ENCODE data around the gene DSE. TPM values are rescaled to one million over a fixed set of nuclear protein-coding genes. Genes with fewer than 3 reads are reported as not detected.

DSE gene
- polyA plus RNA-seq, 1 donor from 2014 or later: 15.0 TPM

DNA sequence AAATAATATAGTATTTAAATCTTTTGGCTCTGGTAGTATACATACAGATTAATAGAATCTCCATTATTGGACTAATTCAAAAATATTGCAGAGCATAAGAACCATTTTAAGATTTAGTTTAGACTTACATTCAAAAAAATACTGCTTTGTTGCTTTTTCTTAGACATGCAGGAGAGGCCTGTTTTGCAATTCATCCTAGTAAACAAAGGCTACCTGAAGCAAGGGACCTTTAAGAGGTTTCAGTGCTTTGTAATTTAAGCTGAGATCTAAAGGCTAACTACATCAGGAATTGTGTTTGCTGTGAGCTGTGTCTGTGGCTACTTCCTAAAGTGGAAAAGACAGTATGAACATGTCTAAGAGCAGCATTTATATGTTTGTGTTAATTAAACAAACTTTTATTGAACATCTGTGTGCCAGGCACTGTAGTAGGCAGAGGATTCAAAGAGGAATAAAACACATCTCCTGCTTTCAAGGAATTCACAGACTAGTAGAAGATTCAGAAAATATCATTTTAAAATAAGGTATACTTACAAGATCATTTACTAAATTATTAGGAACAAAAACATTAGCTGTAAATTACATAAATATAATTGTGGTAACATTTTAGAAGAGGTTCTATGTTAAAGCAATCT, 61.3 kb downstream of the DSE start:
- H3K27me3 ChIP-seq (ENCODE audit: insufficient read depth, low read depth, low read length): no peaks in the 10 kb centered on the region
- H3K4me2 ChIP-seq (ENCODE audit: low read length): no peak overlapping the region
- no peak overlapping the region for H3K9ac ChIP-seq (ENCODE audit: low read length)
- no peaks in the 10 kb centered on the region for H3K36me3 ChIP-seq (ENCODE audit: insufficient read depth, low read length)
- TF ChIP-seq EP300 (conservative IDR thresholded peaks at IDR 0.05; ENCODE audit: poor library complexity, severe bottlenecking): no peak
- no peak for TF ChIP-seq MXI1 (conservative IDR thresholded peaks at IDR 0.05; ENCODE audit: poor library complexity, severe bottlenecking)
- TF ChIP-seq SMC3 (conservative IDR thresholded peaks at IDR 0.05; ENCODE audit: poor library complexity): no peak
- no peak for TF ChIP-seq EZH2 (IDR thresholded peaks at IDR 0.05; ENCODE audit: borderline replicate concordance, insufficient read depth, low read length, poor library complexity, severe bottlenecking)
- TF ChIP-seq TAF1 (IDR thresholded peaks at IDR 0.05; ENCODE audit: low read depth): no peak
- TF ChIP-seq POLR2AphosphoS5 (IDR thresholded peaks at IDR 0.05): no peak
- H3K9me2 ChIP-seq (ENCODE audit: insufficient read depth, low read length): no peaks in the 10 kb centered on the region
- H2AFZ ChIP-seq (ENCODE audit: low read depth, low read length): no peak overlapping the region
- no peaks in the 10 kb centered on the region for H3K79me2 ChIP-seq (replicated peaks; ENCODE audit: insufficient read depth, low read length)
- H3K9me3 ChIP-seq (ENCODE audit: low read length): no peaks in the 10 kb centered on the region
- H4K20me1 ChIP-seq (ENCODE audit: insufficient read depth): no peaks in the 10 kb centered on the region
- H3F3A ChIP-seq (ENCODE audit: insufficient read depth, low read length, poor library complexity, severe bottlenecking): no peaks in the 10 kb centered on the region
- no peak overlapping the region for H3K27ac ChIP-seq (ENCODE audit: low read length)
- H3K4me3 ChIP-seq (ENCODE audit: low read length): no peak overlapping the region

DNA sequence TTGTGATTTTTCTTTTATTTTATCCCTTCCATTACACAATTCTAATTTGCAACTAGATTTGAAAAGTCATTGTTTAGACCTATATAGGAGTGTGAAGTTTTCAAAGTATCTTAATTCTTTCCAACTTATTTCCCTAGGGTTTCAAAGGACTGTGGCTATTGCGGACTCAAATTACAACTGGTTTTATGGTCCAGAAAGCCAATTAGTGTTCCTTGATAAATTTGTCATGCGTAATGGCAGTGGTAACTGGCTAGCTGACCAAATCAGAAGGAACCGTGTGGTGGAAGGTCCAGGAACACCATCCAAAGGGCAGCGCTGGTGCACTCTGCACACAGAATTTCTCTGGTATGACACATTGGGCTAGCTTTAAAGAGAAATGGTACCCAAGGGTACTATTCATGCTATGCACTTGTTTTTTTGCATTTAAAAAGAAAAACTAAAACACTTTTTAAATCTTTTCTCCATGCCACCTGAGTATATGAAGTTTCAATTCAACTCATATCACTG, 62.5 kb downstream of the DSE start:
- Histone ChIP-seq H3K9me3 (ENCODE audit: low read length) (no peaks in the 10 kb centered on the region), H2AFZ (ENCODE audit: low read depth, low read length) (no peak overlapping the region), H3K27me3 (ENCODE audit: insufficient read depth, low read depth, low read length) (no peaks in the 10 kb centered on the region), H3K4me3 (ENCODE audit: low read length) (no peak overlapping the region), H3K4me2 (ENCODE audit: low read length) (no peak overlapping the region), H3F3A (ENCODE audit: insufficient read depth, low read length, poor library complexity, severe bottlenecking) (no peaks in the 10 kb centered on the region), H4K20me1 (ENCODE audit: insufficient read depth) (no peaks in the 10 kb centered on the region), H3K36me3 (ENCODE audit: insufficient read depth, low read length) (no peaks in the 10 kb centered on the region), H3K79me2 (replicated peaks; ENCODE audit: insufficient read depth, low read length) (no peaks in the 10 kb centered on the region), H3K9me2 (ENCODE audit: insufficient read depth, low read length) (no peaks in the 10 kb centered on the region), H3K9ac (ENCODE audit: low read length) (no peak overlapping the region), H3K27ac (ENCODE audit: low read length) (no peak overlapping the region)
- TF ChIP-seq TAF1 (IDR thresholded peaks at IDR 0.05; ENCODE audit: low read depth) (no peak), EZH2 (IDR thresholded peaks at IDR 0.05; ENCODE audit: borderline replicate concordance, insufficient read depth, low read length, poor library complexity, severe bottlenecking) (no peak), RAD21 (conservative IDR thresholded peaks at IDR 0.05) (no peak), EP300 (conservative IDR thresholded peaks at IDR 0.05; ENCODE audit: poor library complexity, severe bottlenecking) (no peak)

DNA sequence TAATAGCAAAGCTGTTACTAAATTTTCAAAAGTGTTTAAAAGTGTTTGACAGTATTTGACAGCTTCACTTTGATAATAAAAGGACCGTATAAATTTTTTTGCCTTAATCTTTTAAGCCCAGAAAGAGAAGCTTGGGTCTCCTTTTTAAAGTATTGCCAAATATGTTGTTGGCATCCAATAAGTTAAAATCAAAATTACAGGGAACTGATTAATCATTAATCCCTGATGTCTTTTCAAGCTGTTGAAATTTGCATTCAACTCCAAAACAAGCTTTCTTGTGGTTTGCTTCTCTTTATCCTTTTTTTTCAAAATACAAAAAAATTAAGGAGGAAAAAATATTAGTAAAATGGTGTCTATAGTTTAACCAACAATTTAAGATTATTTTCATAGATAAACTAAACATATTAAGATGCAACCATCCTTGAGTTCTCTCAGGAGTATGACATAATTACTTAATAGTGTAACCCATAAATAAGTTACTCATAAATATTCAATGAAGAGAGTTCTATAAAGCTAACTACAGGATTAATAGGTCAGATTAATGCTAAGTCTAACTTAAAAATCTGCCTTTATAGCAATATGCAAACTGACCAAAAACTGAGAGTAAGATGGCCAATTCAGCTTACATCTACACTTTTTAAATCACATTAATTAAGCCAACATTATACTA, 63.4 kb downstream of the DSE start:
- Histone ChIP-seq H3K4me2 (ENCODE audit: low read length) (no peak overlapping the region), H3K79me2 (replicated peaks; ENCODE audit: insufficient read depth, low read length) (no peaks in the 10 kb centered on the region), H3F3A (ENCODE audit: insufficient read depth, low read length, poor library complexity, severe bottlenecking) (no peaks in the 10 kb centered on the region), H3K4me3 (ENCODE audit: low read length) (no peak overlapping the region), H3K36me3 (ENCODE audit: insufficient read depth, low read length) (no peaks in the 10 kb centered on the region), H4K20me1 (ENCODE audit: insufficient read depth) (no peaks in the 10 kb centered on the region), H3K27me3 (ENCODE audit: insufficient read depth, low read depth, low read length) (no peaks in the 10 kb centered on the region), H3K9ac (ENCODE audit: low read length) (no peak overlapping the region), H3K9me3 (ENCODE audit: low read length) (no peaks in the 10 kb centered on the region), H2AFZ (ENCODE audit: low read depth, low read length) (no peak overlapping the region), H3K9me2 (ENCODE audit: insufficient read depth, low read length) (no peaks in the 10 kb centered on the region), H3K27ac (ENCODE audit: low read length) (no peak overlapping the region)
- TF ChIP-seq, protein P1, sequence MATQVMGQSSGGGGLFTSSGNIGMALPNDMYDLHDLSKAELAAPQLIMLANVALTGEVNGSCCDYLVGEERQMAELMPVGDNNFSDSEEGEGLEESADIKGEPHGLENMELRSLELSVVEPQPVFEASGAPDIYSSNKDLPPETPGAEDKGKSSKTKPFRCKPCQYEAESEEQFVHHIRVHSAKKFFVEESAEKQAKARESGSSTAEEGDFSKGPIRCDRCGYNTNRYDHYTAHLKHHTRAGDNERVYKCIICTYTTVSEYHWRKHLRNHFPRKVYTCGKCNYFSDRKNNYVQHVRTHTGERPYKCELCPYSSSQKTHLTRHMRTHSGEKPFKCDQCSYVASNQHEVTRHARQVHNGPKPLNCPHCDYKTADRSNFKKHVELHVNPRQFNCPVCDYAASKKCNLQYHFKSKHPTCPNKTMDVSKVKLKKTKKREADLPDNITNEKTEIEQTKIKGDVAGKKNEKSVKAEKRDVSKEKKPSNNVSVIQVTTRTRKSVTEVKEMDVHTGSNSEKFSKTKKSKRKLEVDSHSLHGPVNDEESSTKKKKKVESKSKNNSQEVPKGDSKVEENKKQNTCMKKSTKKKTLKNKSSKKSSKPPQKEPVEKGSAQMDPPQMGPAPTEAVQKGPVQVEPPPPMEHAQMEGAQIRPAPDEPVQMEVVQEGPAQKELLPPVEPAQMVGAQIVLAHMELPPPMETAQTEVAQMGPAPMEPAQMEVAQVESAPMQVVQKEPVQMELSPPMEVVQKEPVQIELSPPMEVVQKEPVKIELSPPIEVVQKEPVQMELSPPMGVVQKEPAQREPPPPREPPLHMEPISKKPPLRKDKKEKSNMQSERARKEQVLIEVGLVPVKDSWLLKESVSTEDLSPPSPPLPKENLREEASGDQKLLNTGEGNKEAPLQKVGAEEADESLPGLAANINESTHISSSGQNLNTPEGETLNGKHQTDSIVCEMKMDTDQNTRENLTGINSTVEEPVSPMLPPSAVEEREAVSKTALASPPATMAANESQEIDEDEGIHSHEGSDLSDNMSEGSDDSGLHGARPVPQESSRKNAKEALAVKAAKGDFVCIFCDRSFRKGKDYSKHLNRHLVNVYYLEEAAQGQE (IDR thresholded peaks at IDR 0.05; ENCODE audit: borderline replicate concordance): no peak
- TF ChIP-seq, protein P2, sequence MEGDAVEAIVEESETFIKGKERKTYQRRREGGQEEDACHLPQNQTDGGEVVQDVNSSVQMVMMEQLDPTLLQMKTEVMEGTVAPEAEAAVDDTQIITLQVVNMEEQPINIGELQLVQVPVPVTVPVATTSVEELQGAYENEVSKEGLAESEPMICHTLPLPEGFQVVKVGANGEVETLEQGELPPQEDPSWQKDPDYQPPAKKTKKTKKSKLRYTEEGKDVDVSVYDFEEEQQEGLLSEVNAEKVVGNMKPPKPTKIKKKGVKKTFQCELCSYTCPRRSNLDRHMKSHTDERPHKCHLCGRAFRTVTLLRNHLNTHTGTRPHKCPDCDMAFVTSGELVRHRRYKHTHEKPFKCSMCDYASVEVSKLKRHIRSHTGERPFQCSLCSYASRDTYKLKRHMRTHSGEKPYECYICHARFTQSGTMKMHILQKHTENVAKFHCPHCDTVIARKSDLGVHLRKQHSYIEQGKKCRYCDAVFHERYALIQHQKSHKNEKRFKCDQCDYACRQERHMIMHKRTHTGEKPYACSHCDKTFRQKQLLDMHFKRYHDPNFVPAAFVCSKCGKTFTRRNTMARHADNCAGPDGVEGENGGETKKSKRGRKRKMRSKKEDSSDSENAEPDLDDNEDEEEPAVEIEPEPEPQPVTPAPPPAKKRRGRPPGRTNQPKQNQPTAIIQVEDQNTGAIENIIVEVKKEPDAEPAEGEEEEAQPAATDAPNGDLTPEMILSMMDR (IDR thresholded peaks at IDR 0.05; ENCODE audit: poor library complexity, severe bottlenecking): no peak
- TF ChIP-seq POLR2AphosphoS5 (IDR thresholded peaks at IDR 0.05) (no peak), EZH2 (IDR thresholded peaks at IDR 0.05; ENCODE audit: borderline replicate concordance, insufficient read depth, low read length, poor library complexity, severe bottlenecking) (no peak), RAD21 (conservative IDR thresholded peaks at IDR 0.05) (no peak), MXI1 (conservative IDR thresholded peaks at IDR 0.05; ENCODE audit: poor library complexity, severe bottlenecking) (no peak), EP300 (conservative IDR thresholded peaks at IDR 0.05; ENCODE audit: poor library complexity, severe bottlenecking) (no peak), SMC3 (conservative IDR thresholded peaks at IDR 0.05; ENCODE audit: poor library complexity) (no peak), TAF1 (IDR thresholded peaks at IDR 0.05; ENCODE audit: low read depth) (no peak)

Data from neural cell (in vitro differentiated cells).